Osteoblast (primary cell): ENCODE data around the gene INO80C. TPM values are rescaled to one million over a fixed set of nuclear protein-coding genes. Genes with fewer than 3 reads are reported as not detected.
A peak's percentile ranks its signal among the peaks of the same experiment; 100 is the strongest.

ENCODE experiments used
- DNase-seq: peaks from one replicate; pipeline ENCODE4 v3.0.0; 2011; ENCODE audit warnings: low spot score, mixed read lengths; ENCODE audit not compliant: insufficient read length; ENCODE audit errors: missing footprints
- H2AFZ ChIP-seq: 2 replicates; pipeline ENCODE4 v1.6.0; 2011; ENCODE audit warnings: mild to moderate bottlenecking, low read length
- H3K27ac ChIP-seq: 2 replicates; pipeline ENCODE4 v1.5.1; 2011; ENCODE audit warnings: mild to moderate bottlenecking, low read depth, low read length, moderate library complexity
- H3K27me3 ChIP-seq: 2 replicates; pipeline ENCODE4 v1.6.0; 2012; ENCODE audit warnings: mild to moderate bottlenecking, control low read depth, inconsistent platforms, low read length, moderate library complexity; ENCODE audit not compliant: insufficient read depth
- H3K36me3 ChIP-seq: 2 replicates; pipeline ENCODE4 v1.5.1; 2011; ENCODE audit warnings: mild to moderate bottlenecking, low read length, control low read depth, moderate library complexity; ENCODE audit not compliant: insufficient read depth
- H3K4me1 ChIP-seq: 2 replicates; pipeline ENCODE4 v1.5.1; 2011; ENCODE audit warnings: mild to moderate bottlenecking, low read length, control low read depth, moderate library complexity; ENCODE audit not compliant: insufficient read depth
- H3K4me2 ChIP-seq: 2 replicates; pipeline ENCODE4 v1.6.0; 2011; ENCODE audit warnings: mild to moderate bottlenecking, low read length; ENCODE audit not compliant: insufficient read depth
- H3K4me3 ChIP-seq: fragments of 200-600 bp; sonication (generic); 3 replicates; pipeline ENCODE4 v1.5.1; 2012; ENCODE audit warnings: mild to moderate bottlenecking, low read length, inconsistent platforms; ENCODE audit not compliant: insufficient read depth
- H3K79me2 ChIP-seq: 2 replicates; pipeline ENCODE4 v1.6.0; 2012; ENCODE audit warnings: mild to moderate bottlenecking, low read length, control low read depth, inconsistent platforms; ENCODE audit not compliant: insufficient read depth
- H3K9me3 ChIP-seq: 2 replicates; pipeline ENCODE4 v1.5.1; 2011; ENCODE audit warnings: low read depth, low read length, control low read depth
- H4K20me1 ChIP-seq: 2 replicates; pipeline ENCODE4 v1.6.0; 2012; ENCODE audit warnings: mild to moderate bottlenecking, low read length, control low read depth; ENCODE audit not compliant: insufficient read depth
- total RNA-seq: library from RNA; depleted of rRNA; stranded (reverse); fragments of >200 nt; gene quantifications from 2 replicates; pipeline ENCODE4 v1.2.3, GENCODE V29; 2012
- TF ChIP-seq, protein P1 (sequence below): IDR thresholded peaks from 2 replicates; pipeline ENCODE4 v1.5.1; 2011; ENCODE audit warnings: mild to moderate bottlenecking, low read depth, low read length, moderate library complexity; ENCODE audit errors: extremely low read depth

Gene INO80C
- total RNA-seq, 1 donor: 9.0 TPM

DNA sequence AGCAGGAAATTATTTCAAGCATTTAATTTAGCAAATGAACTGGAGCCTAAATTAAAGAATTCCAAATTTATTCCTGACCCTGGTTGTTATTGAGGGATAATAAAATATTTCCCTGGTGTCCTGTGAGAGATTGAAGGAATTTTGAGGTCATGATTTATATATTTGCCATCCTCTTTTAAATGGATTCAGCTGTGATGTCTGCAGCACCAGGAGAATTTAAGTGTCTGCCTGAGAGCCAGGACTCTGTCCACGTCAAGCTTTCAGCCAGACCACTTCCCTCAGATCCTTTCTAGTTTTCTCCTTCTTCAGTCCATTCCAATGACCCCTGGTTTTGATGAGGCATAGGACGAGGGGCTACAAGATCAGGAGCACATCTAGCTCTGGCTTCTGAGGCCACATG is 59.9 kb downstream of the INO80C start:
- Histone ChIP-seq H4K20me1 (no peaks in the 10 kb centered on the region), H3K27ac (peak overlapping the region; percentile 97), H3K4me3 (no peak overlapping the region), H3K9me3 (no peaks in the 10 kb centered on the region), H3K36me3 (no peaks in the 10 kb centered on the region), H2AFZ (peak overlapping the region; percentile 83), H3K27me3 (no peaks in the 10 kb centered on the region), H3K79me2 (peaks cover 3% of the 10 kb centered on the region), H3K4me1 (peaks cover 52% of the 10 kb centered on the region), H3K4me2 (no peak overlapping the region)
- peak; percentile 23 for DNase-seq
- TF ChIP-seq, protein P1, sequence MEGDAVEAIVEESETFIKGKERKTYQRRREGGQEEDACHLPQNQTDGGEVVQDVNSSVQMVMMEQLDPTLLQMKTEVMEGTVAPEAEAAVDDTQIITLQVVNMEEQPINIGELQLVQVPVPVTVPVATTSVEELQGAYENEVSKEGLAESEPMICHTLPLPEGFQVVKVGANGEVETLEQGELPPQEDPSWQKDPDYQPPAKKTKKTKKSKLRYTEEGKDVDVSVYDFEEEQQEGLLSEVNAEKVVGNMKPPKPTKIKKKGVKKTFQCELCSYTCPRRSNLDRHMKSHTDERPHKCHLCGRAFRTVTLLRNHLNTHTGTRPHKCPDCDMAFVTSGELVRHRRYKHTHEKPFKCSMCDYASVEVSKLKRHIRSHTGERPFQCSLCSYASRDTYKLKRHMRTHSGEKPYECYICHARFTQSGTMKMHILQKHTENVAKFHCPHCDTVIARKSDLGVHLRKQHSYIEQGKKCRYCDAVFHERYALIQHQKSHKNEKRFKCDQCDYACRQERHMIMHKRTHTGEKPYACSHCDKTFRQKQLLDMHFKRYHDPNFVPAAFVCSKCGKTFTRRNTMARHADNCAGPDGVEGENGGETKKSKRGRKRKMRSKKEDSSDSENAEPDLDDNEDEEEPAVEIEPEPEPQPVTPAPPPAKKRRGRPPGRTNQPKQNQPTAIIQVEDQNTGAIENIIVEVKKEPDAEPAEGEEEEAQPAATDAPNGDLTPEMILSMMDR: no peak

DNA sequence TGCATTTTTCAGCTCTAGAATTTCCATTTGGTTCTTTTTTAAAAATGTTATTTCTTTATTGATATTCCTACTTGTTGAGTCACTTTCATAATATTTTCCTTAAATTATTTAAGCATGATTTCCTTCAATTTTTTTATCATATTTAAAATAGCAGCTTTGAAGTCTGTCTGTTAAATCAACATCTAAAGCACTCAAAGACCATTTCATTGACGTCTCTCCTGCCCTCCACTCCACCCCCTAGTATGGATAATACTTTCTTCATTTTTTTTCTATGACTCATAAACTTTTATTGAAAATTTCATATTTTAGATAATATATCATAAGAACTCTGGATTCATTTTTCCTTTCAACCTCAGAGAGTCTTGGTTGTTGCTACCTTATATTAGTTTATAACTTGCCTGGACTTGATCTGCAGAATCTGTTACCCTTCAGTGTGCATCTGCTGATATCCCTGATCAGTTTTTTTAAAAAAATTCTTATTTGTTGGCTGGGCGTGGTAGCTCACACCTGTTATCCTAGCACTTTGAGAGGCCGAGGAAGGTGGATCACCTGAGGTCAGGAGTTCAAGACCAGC is 61.6 kb downstream of the INO80C start:
- peaks cover 60% of the 10 kb centered on the region for H3K4me1 ChIP-seq
- H2AFZ ChIP-seq: no peak overlapping the region
- no peaks in the 10 kb centered on the region for H3K9me3 ChIP-seq
- H3K4me3 ChIP-seq: no peak overlapping the region
- peak; percentile 79 for DNase-seq
- peak overlapping the region; percentile 97 for H3K27ac ChIP-seq
- TF ChIP-seq, protein P1: no peak
- H3K79me2 ChIP-seq: peaks cover 3% of the 10 kb centered on the region
- no peaks in the 10 kb centered on the region for H3K27me3 ChIP-seq
- H4K20me1 ChIP-seq: no peaks in the 10 kb centered on the region
- H3K36me3 ChIP-seq: no peaks in the 10 kb centered on the region
- H3K4me2 ChIP-seq: peak overlapping the region; percentile 33

DNA sequence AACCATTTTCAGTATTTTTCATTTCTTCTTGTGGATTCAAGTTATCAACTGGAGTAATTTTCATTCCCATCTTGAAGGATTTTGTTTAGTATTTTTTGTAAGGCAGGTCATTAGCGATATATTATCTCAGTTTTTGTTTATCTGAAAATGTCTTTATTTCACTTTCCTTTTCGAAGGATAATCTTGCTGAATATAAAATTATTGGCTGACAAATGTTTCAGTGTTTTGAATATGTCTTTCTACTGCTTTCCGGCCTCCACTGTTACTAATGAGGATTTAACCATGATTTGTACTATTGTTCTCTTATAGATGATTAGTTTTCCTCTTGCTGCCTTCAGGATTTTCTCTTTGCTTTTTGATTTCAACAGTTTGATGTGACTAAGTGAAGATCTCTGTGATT is 62.4 kb downstream of the INO80C start:
- H3K27me3 ChIP-seq: no peaks in the 10 kb centered on the region
- peak overlapping the region; percentile 37 for H2AFZ ChIP-seq
- H4K20me1 ChIP-seq: no peaks in the 10 kb centered on the region
- DNase-seq: no peak
- TF ChIP-seq, protein P1: no peak
- peak overlapping the region; percentile 97 for H3K27ac ChIP-seq
- peak overlapping the region; percentile 33 for H3K4me2 ChIP-seq
- H3K4me3 ChIP-seq: no peak overlapping the region
- peaks cover 3% of the 10 kb centered on the region for H3K79me2 ChIP-seq
- no peaks in the 10 kb centered on the region for H3K9me3 ChIP-seq
- H3K4me1 ChIP-seq: peaks cover 68% of the 10 kb centered on the region
- H3K36me3 ChIP-seq: no peaks in the 10 kb centered on the region

GRCh38 chr18:35432565-35433001 is 65.2 kb downstream of the INO80C start:
- H3K4me3 ChIP-seq: no peak overlapping the region
- H3K9me3 ChIP-seq: no peaks in the 10 kb centered on the region
- TF ChIP-seq, protein P1: no peak
- peak overlapping the region; percentile 51 for H2AFZ ChIP-seq
- peak overlapping the region; percentile 88 for H3K27ac ChIP-seq
- H3K36me3 ChIP-seq: no peaks in the 10 kb centered on the region
- no peaks in the 10 kb centered on the region for H4K20me1 ChIP-seq
- peak overlapping the region; percentile 3 for H3K4me2 ChIP-seq
- DNase-seq: no peak
- H3K79me2 ChIP-seq: no peaks in the 10 kb centered on the region
- H3K27me3 ChIP-seq: no peaks in the 10 kb centered on the region
- peaks cover 61% of the 10 kb centered on the region for H3K4me1 ChIP-seq
